Measurements from ENCODE around the gene HTATIP2.
"Not testable (repeated sequence)": the region's sequence is repeated elsewhere in the genome, so short reads cannot be mapped to it uniquely, and the experiment has no call there.

The HTATIP2 gene

GRCh38 chr11:20372081-20372626 lies 8.6 kb downstream of the HTATIP2 start:
- DNase-seq, result no peak

GRCh38 chr11:20373147-20373546 lies 9.6 kb downstream of the HTATIP2 start:
- no peak for DNase-seq

GRCh38 chr11:20373568-20374209 lies 10.2 kb downstream of the HTATIP2 start:
- DNase-seq, result no peak

- no peak for DNase-seq
Measured at GRCh38 chr11:20374741-20375300, 11.3 kb downstream of the HTATIP2 start.

GRCh38 chr11:20376162-20376730 lies 12.7 kb downstream of the HTATIP2 start:
- DNase-seq, result no peak

GRCh38 chr11:20385996-20386395 lies 22.5 kb downstream of the HTATIP2 start:
- DNase-seq, result not testable (repeated sequence)

- DNase-seq, result peak; percentile 96
Measured at GRCh38 chr11:20387261-20388095, 24.0 kb downstream of the HTATIP2 start, which contains the start of gene PRMT3. PRMT3 (plus strand) TSS chr11:20387716; CDS start chr11:20387747, 31 bp downstream.

GRCh38 chr11:20388096-20389055 lies 24.9 kb downstream of the HTATIP2 start:
- no peak for DNase-seq

GRCh38 chr11:20397281-20397680 lies 33.8 kb downstream of the HTATIP2 start:
- no peak for DNase-seq

GRCh38 chr11:20399498-20399897 lies 36.0 kb downstream of the HTATIP2 start:
- no peak for DNase-seq

- DNase-seq, result no peak
Measured at GRCh38 chr11:20403059-20403458, 39.5 kb downstream of the HTATIP2 start.

- DNase-seq, result no peak
Measured at GRCh38 chr11:20406484-20406883, 43.0 kb downstream of the HTATIP2 start.

GRCh38 chr11:20407344-20407743 lies 43.8 kb downstream of the HTATIP2 start:
- no peak for DNase-seq

- no peak for DNase-seq
Measured at GRCh38 chr11:20415432-20415831, 51.9 kb downstream of the HTATIP2 start.

- no peak for DNase-seq
Measured at GRCh38 chr11:20417771-20418170, 54.3 kb downstream of the HTATIP2 start.

- no peak for DNase-seq
Measured at GRCh38 chr11:20421946-20422345, 58.4 kb downstream of the HTATIP2 start.

GRCh38 chr11:20429216-20429615 lies 65.7 kb downstream of the HTATIP2 start:
- DNase-seq, result no peak
